CD4-positive, alpha-beta T cell treated with Interleukin-4 for 1 hour (primary cell): Measurements from ENCODE around the gene SIX2.
A peak's percentile ranks its signal among the peaks of the same experiment; 100 is the strongest.

Experiments
- DNase-seq, 2 donors: peaks; one replicate each; pipeline ENCODE4 v3.0.0-alpha.2; 2020 to 2022

SIX2 gene

GRCh38 chr2:44964752-44965236, 44.5 kb downstream of the SIX2 start:
- no peak for DNase-seq

DNA sequence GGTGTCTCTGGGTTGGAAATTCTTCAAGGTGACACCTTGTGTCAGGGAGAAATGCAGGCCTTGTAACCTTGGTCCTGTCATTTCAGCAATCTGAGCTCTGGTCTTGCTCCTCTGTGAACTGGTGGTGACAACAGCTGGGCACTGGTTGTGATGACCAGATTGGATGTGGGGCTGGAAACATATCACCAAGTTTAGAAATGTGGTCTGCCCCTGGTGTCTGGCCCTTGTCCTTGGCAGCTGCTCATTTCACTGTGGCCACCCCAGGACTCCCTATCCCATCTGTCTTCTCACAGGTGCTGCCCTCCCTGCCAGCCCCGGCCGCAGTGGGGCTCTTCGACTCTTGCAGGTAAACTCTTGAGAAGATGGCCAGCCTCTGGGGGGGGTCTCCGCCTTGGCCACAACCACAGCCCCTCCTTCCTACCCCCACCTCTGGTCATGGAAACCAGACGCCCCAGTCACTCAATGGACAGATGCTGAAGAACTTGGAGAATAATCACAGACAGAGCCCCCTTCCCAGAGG, 47.0 kb downstream of the SIX2 start:
- no peak for DNase-seq

DNA sequence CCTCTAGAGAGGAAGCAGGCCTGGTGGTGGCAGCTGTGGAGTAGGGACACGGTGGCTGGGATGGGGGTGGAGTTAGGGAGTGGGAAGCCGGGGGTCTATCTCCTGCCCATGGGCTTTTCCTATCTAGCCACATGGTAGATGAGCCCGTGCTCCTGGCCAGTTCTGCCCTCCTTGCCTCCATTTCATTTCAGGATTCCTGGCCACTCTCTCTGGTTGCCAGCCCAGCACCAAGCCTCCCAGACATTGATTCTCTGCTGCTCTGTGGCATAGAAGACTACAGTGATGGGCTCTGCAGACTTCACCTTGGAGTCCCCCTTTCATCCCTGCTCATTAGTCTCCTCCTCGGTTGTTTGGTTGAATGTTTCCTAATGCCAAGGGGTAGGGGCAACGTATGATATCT, 48.4 kb downstream of the SIX2 start:
- DNase-seq, result no peak

DNA sequence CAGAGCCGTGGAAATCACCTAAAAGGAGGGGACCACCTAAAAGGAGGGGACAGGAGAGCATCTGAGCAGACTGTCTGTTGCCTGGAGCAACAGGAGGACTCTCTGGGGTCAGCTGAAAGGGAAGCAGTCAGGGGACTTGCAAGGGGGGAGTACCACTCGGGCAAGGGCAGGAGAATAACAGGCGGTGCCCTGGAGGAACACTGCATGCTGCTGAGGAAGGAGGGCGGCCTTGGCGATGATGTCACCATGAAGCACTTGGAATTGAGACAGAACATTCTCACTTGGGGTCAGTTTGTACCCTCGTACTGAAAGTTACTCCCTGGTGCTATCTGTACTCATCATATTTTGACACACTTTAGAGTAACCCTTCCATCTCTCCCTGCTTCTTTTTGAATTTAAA, 49.4 kb downstream of the SIX2 start:
- DNase-seq, result no peak

GRCh38 chr2:44957656-44958327, 51.5 kb downstream of the SIX2 start:
- no peak for DNase-seq

- no peak for DNase-seq
Measured at GRCh38 chr2:44956843-44957242, 52.4 kb downstream of the SIX2 start.

GRCh38 chr2:44955593-44956392, 53.5 kb downstream of the SIX2 start:
- DNase-seq, result peak; percentile 62 to 64
